CD4-positive, alpha-beta T cell (primary cell): Measurements from ENCODE around the gene GALNTL6. TPM values are rescaled to one million over a fixed set of nuclear protein-coding genes. Genes with fewer than 3 reads are reported as not detected.

Source experiments
- ATAC-seq: fragments of 200-7000 bp; cut with Tn5 transposase; one replicate; pipeline ENCODE4 v1.10.0; 2022; ENCODE audit warnings: mild to moderate bottlenecking; ENCODE audit not compliant: poor library complexity
- CTCF ChIA-PET: fragments of 350-600 bp; sonication (Branson Sonifier 250); formaldehyde crosslinking; loops from one replicate; lab custom pipeline; 2021; ENCODE audit warnings: antibody characterized with exemption, inconsistent platforms; lab: Charles Lee
- POLR2A ChIA-PET: fragments of 350-600 bp; sonication (Branson Sonifier 250); formaldehyde crosslinking; loops from one replicate; lab custom pipeline; 2021; ENCODE audit warnings: antibody characterized with exemption, inconsistent platforms; lab: Charles Lee
- DNase-seq, 14 experiments: peaks; one replicate each; pipeline ENCODE4 v3.0.0-alpha.2; 2013 to 2020; ENCODE audit warnings: mixed read lengths in 2 of 14
- H3K27ac ChIP-seq, 2 donors: one replicate each; pipeline versions ENCODE4 v1.5.1 to v1.7.0; 2013; ENCODE audit warnings: low read length in 2 of 2, low read depth in 1 of 2, mild to moderate bottlenecking in 1 of 2
- H3K27me3 ChIP-seq, 2 experiments: 1 replicate in 1 of 2; 2 replicates in 1 of 2; pipeline versions ENCODE4 v1.6.1 to v1.7.0; 2013; ENCODE audit warnings: low read length in 2 of 2, control low read depth in 1 of 2, mild to moderate bottlenecking in 1 of 2, moderate library complexity in 1 of 2; ENCODE audit not compliant: insufficient read depth in 2 of 2, control insufficient read depth in 1 of 2
- H3K36me3 ChIP-seq: one replicate; pipeline ENCODE4 v1.6.1; 2013; ENCODE audit warnings: low read length, control low read depth; ENCODE audit not compliant: insufficient read depth
- H3K4me1 ChIP-seq: one replicate; pipeline ENCODE4 v1.6.1; 2013; ENCODE audit warnings: low read length, control low read depth; ENCODE audit not compliant: insufficient read depth
- H3K4me3 ChIP-seq: one replicate; pipeline ENCODE4 v1.5.1; 2013; ENCODE audit warnings: mild to moderate bottlenecking, low read length, moderate library complexity
- H3K9me3 ChIP-seq, 2 experiments: 1 replicate in 1 of 2; 2 replicates in 1 of 2; pipeline versions ENCODE4 v1.6.1 to v1.7.0; 2013; ENCODE audit warnings: low read length in 2 of 2, mild to moderate bottlenecking in 2 of 2, control low read depth in 1 of 2, moderate library complexity in 1 of 2; ENCODE audit not compliant: control insufficient read depth in 1 of 2, insufficient read depth in 1 of 2
- H3K27ac Mint-ChIP-seq: one replicate; pipeline ENCODE4 v1.8.0; 2020; ENCODE audit warnings: mixed read lengths
- H3K27me3 Mint-ChIP-seq: one replicate; pipeline ENCODE4 v1.8.0; 2021; ENCODE audit warnings: mixed read lengths
- H3K36me3 Mint-ChIP-seq: one replicate; pipeline ENCODE4 v1.8.0; 2021; ENCODE audit warnings: low read depth, mixed read lengths
- H3K4me1 Mint-ChIP-seq: one replicate; pipeline ENCODE4 v1.8.0; 2021; ENCODE audit warnings: low read depth, mixed read lengths
- H3K4me3 Mint-ChIP-seq: one replicate; pipeline ENCODE4 v1.8.0; 2020; ENCODE audit warnings: mild to moderate bottlenecking, mixed read lengths
- H3K9me3 Mint-ChIP-seq: one replicate; pipeline ENCODE4 v1.8.0; 2020; ENCODE audit warnings: mixed read lengths
- intact Hi-C, 2 experiments: fragments of 100-400 bp; cut with DNase I in 1 of 2; cut with micrococcal nuclease in 1 of 2; formaldehyde crosslinking; loops; one replicate each; pipeline versions ENCODE4 v1.15.1 to v1.9.0; 2023 to 2025; cut with DNase I, micrococcal nuclease
- total RNA-seq, 174 experiments: library from RNA in 2 of 174; stranded (reverse) in 2 of 174; gene quantifications; one replicate each; pipeline ENCODE4 v1.2.3 and lab custom pipeline; 2021 to 2026
- TF ChIP-seq, protein P1 (sequence below): fragments of 200-600 bp; IDR thresholded peaks from one replicate; pipeline ENCODE4 v1.8.0; 2022; ENCODE audit warnings: antibody characterized with exemption, mild to moderate bottlenecking

The GALNTL6 gene
- total RNA-seq, 2 experiments from 2014 or later = not detected

- Mint-ChIP-seq H3K27me3 (no peaks in the 10 kb centered on the region), H3K27ac (no peak overlapping the region), H3K36me3 (no peaks in the 10 kb centered on the region), H3K4me1 (no peaks in the 10 kb centered on the region), H3K9me3 (peaks cover 2% of the 10 kb centered on the region), H3K4me3 (no peak overlapping the region)
- ChIA-PET CTCF (no interaction called here), POLR2A (no interaction called here)
- TF ChIP-seq, protein P1, sequence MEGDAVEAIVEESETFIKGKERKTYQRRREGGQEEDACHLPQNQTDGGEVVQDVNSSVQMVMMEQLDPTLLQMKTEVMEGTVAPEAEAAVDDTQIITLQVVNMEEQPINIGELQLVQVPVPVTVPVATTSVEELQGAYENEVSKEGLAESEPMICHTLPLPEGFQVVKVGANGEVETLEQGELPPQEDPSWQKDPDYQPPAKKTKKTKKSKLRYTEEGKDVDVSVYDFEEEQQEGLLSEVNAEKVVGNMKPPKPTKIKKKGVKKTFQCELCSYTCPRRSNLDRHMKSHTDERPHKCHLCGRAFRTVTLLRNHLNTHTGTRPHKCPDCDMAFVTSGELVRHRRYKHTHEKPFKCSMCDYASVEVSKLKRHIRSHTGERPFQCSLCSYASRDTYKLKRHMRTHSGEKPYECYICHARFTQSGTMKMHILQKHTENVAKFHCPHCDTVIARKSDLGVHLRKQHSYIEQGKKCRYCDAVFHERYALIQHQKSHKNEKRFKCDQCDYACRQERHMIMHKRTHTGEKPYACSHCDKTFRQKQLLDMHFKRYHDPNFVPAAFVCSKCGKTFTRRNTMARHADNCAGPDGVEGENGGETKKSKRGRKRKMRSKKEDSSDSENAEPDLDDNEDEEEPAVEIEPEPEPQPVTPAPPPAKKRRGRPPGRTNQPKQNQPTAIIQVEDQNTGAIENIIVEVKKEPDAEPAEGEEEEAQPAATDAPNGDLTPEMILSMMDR = no peak
- H3K9me3 ChIP-seq = no peaks in the 10 kb centered on the region
- no peak overlapping the region for H3K4me3 ChIP-seq
- H3K27me3 ChIP-seq = no peaks in the 10 kb centered on the region
- ATAC-seq = no peak
- H3K27ac ChIP-seq = no peak overlapping the region
- no peaks in the 10 kb centered on the region for H3K4me1 ChIP-seq
- no peak for DNase-seq
- H3K36me3 ChIP-seq = no peaks in the 10 kb centered on the region
- intact Hi-C loops = no loop called here
These were observed 676.7 kb downstream of the GALNTL6 start for GRCh38 chr4:172489861-172490260.

DNA sequence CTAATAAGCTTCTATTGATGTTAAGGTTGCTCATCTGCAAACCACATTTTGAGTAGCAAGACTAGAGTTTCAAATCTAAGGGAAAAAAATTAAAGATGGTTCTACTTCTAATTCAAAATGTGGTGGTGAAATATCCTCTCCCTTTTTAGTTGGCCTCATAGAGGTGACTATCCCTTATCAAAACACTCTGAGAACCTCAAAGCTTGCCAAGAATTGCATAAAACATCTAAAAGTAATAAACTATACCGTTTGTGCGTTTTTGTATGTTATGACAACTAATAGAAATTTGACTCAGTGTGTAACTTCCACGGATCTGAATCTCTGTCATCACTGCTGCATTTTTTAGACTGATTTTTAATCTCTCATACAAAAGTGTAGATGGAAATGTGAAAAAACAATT, 682.6 kb downstream of the GALNTL6 start:
- H3K27ac ChIP-seq = no peak overlapping the region
- Mint-ChIP-seq H3K27me3 (no peaks in the 10 kb centered on the region), H3K4me1 (no peaks in the 10 kb centered on the region), H3K9me3 (peaks cover 2% of the 10 kb centered on the region), H3K36me3 (no peaks in the 10 kb centered on the region), H3K4me3 (no peak overlapping the region), H3K27ac (no peak overlapping the region)
- ChIA-PET CTCF (no interaction called here), POLR2A (no interaction called here)
- no peaks in the 10 kb centered on the region for H3K4me1 ChIP-seq
- no peak for DNase-seq
- no peaks in the 10 kb centered on the region for H3K36me3 ChIP-seq
- no peaks in the 10 kb centered on the region for H3K9me3 ChIP-seq
- no peaks in the 10 kb centered on the region for H3K27me3 ChIP-seq
- TF ChIP-seq, protein P1 = no peak
- no peak overlapping the region for H3K4me3 ChIP-seq
- ATAC-seq = no peak
- intact Hi-C loops = no loop called here

DNA sequence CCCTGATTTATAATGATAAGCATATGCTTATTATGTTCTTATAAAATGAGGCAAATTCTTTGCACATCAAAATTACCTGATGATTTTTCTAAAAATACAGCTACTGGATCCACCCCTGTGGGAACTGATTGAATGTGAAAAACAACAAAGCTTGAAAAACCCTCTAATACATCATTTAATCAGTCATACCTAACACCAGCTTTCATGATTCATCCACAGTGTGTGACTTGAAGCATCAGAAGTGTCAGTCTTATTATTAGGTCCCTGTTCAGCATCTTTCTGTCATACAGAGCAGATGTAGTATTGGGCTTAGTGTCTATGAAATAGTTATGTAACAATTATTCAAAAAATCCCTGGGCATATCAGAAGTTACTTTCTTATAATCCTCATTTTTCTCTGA, 684.1 kb downstream of the GALNTL6 start:
- Mint-ChIP-seq H3K27me3 (no peaks in the 10 kb centered on the region), H3K4me3 (no peak overlapping the region), H3K9me3 (peaks cover 2% of the 10 kb centered on the region), H3K36me3 (no peaks in the 10 kb centered on the region), H3K4me1 (no peaks in the 10 kb centered on the region), H3K27ac (no peak overlapping the region)
- ChIA-PET CTCF (no interaction called here), POLR2A (no interaction called here)
- no peak for ATAC-seq
- Histone ChIP-seq H3K27ac (no peak overlapping the region), H3K9me3 (no peaks in the 10 kb centered on the region), H3K27me3 (no peaks in the 10 kb centered on the region), H3K36me3 (no peaks in the 10 kb centered on the region), H3K4me1 (no peaks in the 10 kb centered on the region), H3K4me3 (no peak overlapping the region)
- TF ChIP-seq, protein P1 = no peak
- no peak for DNase-seq
- intact Hi-C loops = no loop called here
